Neuronal stem cell (in vitro differentiated cells): ENCODE results near the gene PNP.
A peak's percentile ranks its signal among the peaks of the same experiment; 100 is the strongest.

Experiments
- DNase-seq: peaks from one replicate; pipeline ENCODE4 v3.0.0-alpha.2; 2013; ENCODE audit warnings: low spot score
- H2AFZ ChIP-seq: one replicate; pipeline ENCODE4 v1.6.1; 2013; ENCODE audit warnings: mild to moderate bottlenecking, low read length, inconsistent platforms
- H2AK5ac ChIP-seq: 2 replicates; pipeline ENCODE4 v1.6.1; 2013; ENCODE audit warnings: low read depth, mild to moderate bottlenecking, inconsistent platforms, low read length, moderate library complexity, mixed read lengths
- H2BK120ac ChIP-seq: 2 replicates; pipeline ENCODE4 v1.6.1; 2013; ENCODE audit warnings: low read depth, mild to moderate bottlenecking, inconsistent platforms, low read length, moderate library complexity, mixed read lengths
- H2BK12ac ChIP-seq: one replicate; pipeline ENCODE4 v1.6.1; 2013; ENCODE audit warnings: low read length, inconsistent platforms
- H2BK15ac ChIP-seq: 2 replicates; pipeline ENCODE4 v1.6.1; 2013; ENCODE audit warnings: mild to moderate bottlenecking, low read length, inconsistent platforms, mixed read lengths
- H2BK5ac ChIP-seq: one replicate; pipeline ENCODE4 v1.6.1; 2013; ENCODE audit warnings: inconsistent platforms, mild to moderate bottlenecking, low read length, moderate library complexity
- H3K14ac ChIP-seq: one replicate; pipeline ENCODE4 v1.6.1; 2013; ENCODE audit warnings: low read length, inconsistent platforms
- H3K18ac ChIP-seq: 2 replicates; pipeline ENCODE4 v1.6.1; 2013; ENCODE audit warnings: low read length, inconsistent platforms
- H3K23ac ChIP-seq: 2 replicates; pipeline ENCODE4 v1.6.1; 2013; ENCODE audit warnings: low read depth, mild to moderate bottlenecking, mixed read lengths, low read length, inconsistent platforms; ENCODE audit not compliant: poor library complexity
- H3K27ac ChIP-seq: replicated peaks from 3 replicates; pipeline ENCODE4 v1.5.1; 2013; ENCODE audit warnings: low read length, inconsistent platforms
- H3K27me3 ChIP-seq, 3 experiments: 2 replicates each; pipeline ENCODE4 v1.6.1; 2013; ENCODE audit warnings: low read length in 3 of 3, mild to moderate bottlenecking in 2 of 3, inconsistent platforms in 1 of 3, low read depth in 1 of 3, mixed read lengths in 1 of 3, moderate library complexity in 1 of 3; ENCODE audit not compliant: control insufficient read depth in 3 of 3, insufficient read depth in 3 of 3
- H3K36me3 ChIP-seq, 2 donors: replicated peaks in 1 of 2; 2 replicates each; pipeline ENCODE4 v1.6.1; 2013; ENCODE audit warnings: low read length in 2 of 2; ENCODE audit not compliant: control insufficient read depth in 2 of 2, insufficient read depth in 2 of 2
- H3K4ac ChIP-seq: 2 replicates; pipeline ENCODE4 v1.6.1; 2013; ENCODE audit warnings: inconsistent platforms, mild to moderate bottlenecking, low read length, moderate library complexity
- H3K4me1 ChIP-seq, 2 donors: 1 replicate in 1 of 2; 2 replicates in 1 of 2; pipeline ENCODE4 v1.6.1; 2013; ENCODE audit warnings: low read length in 2 of 2, low read depth in 1 of 2; ENCODE audit not compliant: control insufficient read depth in 2 of 2, insufficient read depth in 1 of 2
- H3K4me2 ChIP-seq: one replicate; pipeline ENCODE4 v1.6.1; 2013; ENCODE audit warnings: mild to moderate bottlenecking, low read length, inconsistent platforms; ENCODE audit not compliant: insufficient read depth, poor library complexity, severe bottlenecking
- H3K4me3 ChIP-seq, 2 donors: 2 replicates each; pipeline ENCODE4 v1.5.1; 2013; ENCODE audit warnings: low read length in 2 of 2, mild to moderate bottlenecking in 2 of 2, inconsistent platforms in 1 of 2, moderate library complexity in 1 of 2
- H3K79me1 ChIP-seq: one replicate; pipeline ENCODE4 v1.6.1; 2013; ENCODE audit warnings: low read depth, mild to moderate bottlenecking, inconsistent platforms, low read length, moderate library complexity
- H3K9ac ChIP-seq: one replicate; pipeline ENCODE4 v1.6.1; 2013; ENCODE audit warnings: mild to moderate bottlenecking, low read depth, low read length, inconsistent platforms; ENCODE audit not compliant: poor library complexity
- H3K9me3 ChIP-seq, 2 donors: replicated peaks in 1 of 2; 2 replicates each; pipeline versions ENCODE3 to v1.6.1; 2013; ENCODE audit warnings: low read length in 2 of 2, mild to moderate bottlenecking in 2 of 2, inconsistent platforms in 1 of 2, low read depth in 1 of 2, mixed read lengths in 1 of 2, moderate library complexity in 1 of 2; ENCODE audit not compliant: control insufficient read depth in 2 of 2, insufficient read depth in 1 of 2
- H4K8ac ChIP-seq: one replicate; pipeline ENCODE4 v1.6.1; 2013; ENCODE audit warnings: low read depth, mild to moderate bottlenecking, inconsistent platforms, low read length, moderate library complexity
- H4K91ac ChIP-seq: one replicate; pipeline ENCODE4 v1.6.1; 2013; ENCODE audit warnings: low read length, low read depth, mild to moderate bottlenecking, inconsistent platforms; ENCODE audit not compliant: poor library complexity
- WGBS, 2 donors: extraction: QIAGEN DNeasy Blood & Tissue Kit; methylation state at CpG; one replicate each; pipeline ENCODE4 v1.1.7; 2013; ENCODE audit warnings: missing lambda C conversion rate in 2 of 2, mixed read lengths in 1 of 2; ENCODE audit not compliant: insufficient read length in 2 of 2, insufficient replicate concordance in 1 of 2; ENCODE audit errors: extremely low coverage in 2 of 2; 5-methylcytosine and 5-hydroxymethylcytosine counted together

The PNP gene

GRCh38 chr14:20436363-20436755 is 32.8 kb upstream of the PNP start:
- Histone ChIP-seq H3K18ac (no peak overlapping the region), H3K4ac (no peak overlapping the region), H3K27me3 (peaks cover 0 to 50% (median 10%) of the 10 kb centered on the region in 3 experiments), H3K4me3 (no peak overlapping the region), H3K4me1 (no peaks in the 10 kb centered on the region), H3K23ac (no peak overlapping the region), H2BK15ac (no peak overlapping the region), H2AFZ (no peak overlapping the region), H3K36me3 (no peaks in the 10 kb centered on the region), H2AK5ac (no peak overlapping the region), H4K8ac (no peak overlapping the region), H4K91ac (no peak overlapping the region), H3K4me2 (no peak overlapping the region), H3K27ac (no peak overlapping the region), H3K9ac (no peak overlapping the region), H3K9me3 (no peaks in the 10 kb centered on the region), H3K79me1 (no peaks in the 10 kb centered on the region), H2BK120ac (no peak overlapping the region), H2BK12ac (no peak overlapping the region), H3K14ac (no peak overlapping the region), H2BK5ac (no peak overlapping the region)
- WGBS, 2 donors: no CpG with 5 or more reads among the region's 4 CpGs
- DNase-seq: no peak

GRCh38 chr14:20438664-20439063 is 30.5 kb upstream of the PNP start:
- no peak overlapping the region for H2BK120ac ChIP-seq
- H2AK5ac ChIP-seq: no peak overlapping the region
- no peak overlapping the region for H2BK15ac ChIP-seq
- no peak overlapping the region for H2AFZ ChIP-seq
- no peak overlapping the region for H3K4ac ChIP-seq
- no peak overlapping the region for H4K8ac ChIP-seq
- no peaks in the 10 kb centered on the region for H3K9me3 ChIP-seq
- no peak overlapping the region for H2BK12ac ChIP-seq
- no peak overlapping the region for H3K23ac ChIP-seq
- peaks cover 0 to 4% of the 10 kb centered on the region in 2 donors for H3K36me3 ChIP-seq
- H3K4me1 ChIP-seq: no peaks in the 10 kb centered on the region
- DNase-seq: no peak
- no peak overlapping the region for H4K91ac ChIP-seq
- no peaks in the 10 kb centered on the region for H3K79me1 ChIP-seq
- no peak overlapping the region for H3K4me2 ChIP-seq
- no CpG with 5 or more reads among the region's 7 CpGs for WGBS, 2 donors
- H3K4me3 ChIP-seq: no peak overlapping the region
- no peak overlapping the region for H3K27ac ChIP-seq
- no peak overlapping the region for H3K14ac ChIP-seq
- H3K9ac ChIP-seq: no peak overlapping the region
- no peak overlapping the region for H3K18ac ChIP-seq
- H3K27me3 ChIP-seq: peaks cover 0 to 43% (median 10%) of the 10 kb centered on the region in 3 experiments
- no peak overlapping the region for H2BK5ac ChIP-seq

- H2BK120ac ChIP-seq: no peak overlapping the region
- no peak overlapping the region for H3K18ac ChIP-seq
- no peaks in the 10 kb centered on the region for H3K9me3 ChIP-seq
- H3K9ac ChIP-seq: no peak overlapping the region
- H3K4me2 ChIP-seq: no peak overlapping the region
- H2BK5ac ChIP-seq: no peak overlapping the region
- H3K79me1 ChIP-seq: no peaks in the 10 kb centered on the region
- peaks cover 0 to 13% of the 10 kb centered on the region in 2 donors for H3K36me3 ChIP-seq
- no peak overlapping the region for H2BK15ac ChIP-seq
- H2AFZ ChIP-seq: peak overlapping the region; percentile 67
- WGBS, 2 donors: no CpG with 5 or more reads among the region's 5 CpGs
- no peak overlapping the region for H4K91ac ChIP-seq
- no peak overlapping the region for H3K4ac ChIP-seq
- H2BK12ac ChIP-seq: no peak overlapping the region
- peaks cover 0 to 27% (median 5%) of the 10 kb centered on the region in 3 experiments for H3K27me3 ChIP-seq
- DNase-seq: no peak
- no peak overlapping the region for H3K23ac ChIP-seq
- H3K27ac ChIP-seq: no peak overlapping the region
- no peak overlapping the region for H4K8ac ChIP-seq
- H2AK5ac ChIP-seq: no peak overlapping the region
- H3K14ac ChIP-seq: no peak overlapping the region
- no peaks in the 10 kb centered on the region for H3K4me1 ChIP-seq
- no peak overlapping the region for H3K4me3 ChIP-seq
These were observed 28.7 kb upstream of the PNP start for GRCh38 chr14:20440465-20440864.

GRCh38 chr14:20440882-20441281 is 28.3 kb upstream of the PNP start:
- Histone ChIP-seq H2BK12ac (no peak overlapping the region), H3K4ac (no peak overlapping the region), H2BK15ac (no peak overlapping the region), H3K4me3 (no peak overlapping the region), H3K14ac (no peak overlapping the region), H3K9ac (no peak overlapping the region), H3K4me1 (no peaks in the 10 kb centered on the region), H4K91ac (no peak overlapping the region), H3K27me3 (peaks cover 0 to 23% (median 1%) of the 10 kb centered on the region in 3 experiments), H3K36me3 (peaks cover 2 to 17% of the 10 kb centered on the region in 2 donors), H4K8ac (no peak overlapping the region), H3K79me1 (no peaks in the 10 kb centered on the region), H3K9me3 (no peaks in the 10 kb centered on the region), H2BK120ac (no peak overlapping the region), H2AFZ (peak overlapping the region; percentile 67), H2BK5ac (no peak overlapping the region), H3K18ac (no peak overlapping the region), H2AK5ac (no peak overlapping the region), H3K27ac (no peak overlapping the region), H3K4me2 (no peak overlapping the region), H3K23ac (no peak overlapping the region)
- no CpG with 5 or more reads among the region's 5 CpGs for WGBS, 2 donors
- no peak for DNase-seq
